ENCODE results near the gene PCDHAC1. TPM values are rescaled to one million over a fixed set of nuclear protein-coding genes. Genes with fewer than 3 reads are reported as not detected.

The PCDHAC1 gene
- total RNA-seq, 2 experiments from 2014 or later: not detected

GRCh38 chr5:140926443-140927227 lies 536 bp downstream of the PCDHAC1 start:
- ChIA-PET POLR2A (interaction anchor here (0.6 kb wide), 1 partner anchor 8 kb away, joined by 3 read pairs; no protein-coding TSS in a partner anchor), CTCF (interaction anchor here (0.9 to 1.8 kb wide), 6 partner anchors 10 to 91 kb away, joined by 3 to 5 read pairs (median 3); no protein-coding TSS in a partner anchor)
- peak; percentile 70 for DNase-seq
- Mint-ChIP-seq H3K9me3 (ENCODE audit: low read depth) (no peaks in the 10 kb centered on the region), H3K4me1 (peaks cover 7% of the 10 kb centered on the region), H3K27ac (no peak overlapping the region), H3K4me3 (peak overlapping the region; percentile 40), H3K27me3 (peaks cover 51% of the 10 kb centered on the region), H3K36me3 (ENCODE audit: low read depth) (peaks cover 2% of the 10 kb centered on the region)
- intact Hi-C loops (cut with DNase I, micrococcal nuclease): loop anchor here (1.0 to 5.0 kb wide), 2 partner anchors 49 to 115 kb away; partner anchors contain the start of gene PCDHA12 (in 1 of the 2)
- peak; percentile 55 for ATAC-seq

GRCh38 chr5:140927228-140927573 lies 1.1 kb downstream of the PCDHAC1 start:
- no peaks in the 10 kb centered on the region for H3K9me3 Mint-ChIP-seq (ENCODE audit: low read depth)
- peaks cover 7% of the 10 kb centered on the region for H3K4me1 Mint-ChIP-seq
- ATAC-seq (no peak), DNase-seq (no peak)
- H3K27ac Mint-ChIP-seq: no peak overlapping the region
- intact Hi-C loops (cut with DNase I, micrococcal nuclease): loop anchor here in 1 of 2 experiments (5.0 kb wide), 1 partner anchor 50 kb away; the partner anchor contains the start of gene PCDHA12
- POLR2A ChIA-PET: interaction anchor here (0.6 kb wide), 1 partner anchor 8 kb away, joined by 3 read pairs; no protein-coding TSS in a partner anchor
- peaks cover 48% of the 10 kb centered on the region for H3K27me3 Mint-ChIP-seq
- peaks cover 2% of the 10 kb centered on the region for H3K36me3 Mint-ChIP-seq (ENCODE audit: low read depth)
- H3K4me3 Mint-ChIP-seq: peak overlapping the region; percentile 40
- CTCF ChIA-PET: interaction anchor here (1.0 to 1.8 kb wide), 4 partner anchors 9 to 91 kb away, joined by 3 to 5 read pairs (median 4); no protein-coding TSS in a partner anchor

GRCh38 chr5:140934964-140935606 lies 9.0 kb downstream of the PCDHAC1 start:
- Mint-ChIP-seq H3K27ac (no peak overlapping the region), H3K9me3 (ENCODE audit: low read depth) (no peaks in the 10 kb centered on the region), H3K4me3 (no peak overlapping the region), H3K4me1 (no peaks in the 10 kb centered on the region), H3K27me3 (peaks cover 7% of the 10 kb centered on the region), H3K36me3 (ENCODE audit: low read depth) (no peaks in the 10 kb centered on the region)
- ChIA-PET CTCF (no interaction called here), POLR2A (interaction anchor here (0.8 kb wide), 1 partner anchor 8 kb away, joined by 3 read pairs; no protein-coding TSS in a partner anchor)
- DNase-seq (no peak), ATAC-seq (no peak)
- intact Hi-C loops (cut with DNase I, micrococcal nuclease): no loop called here

GRCh38 chr5:140946578-140946977 lies 20.5 kb downstream of the PCDHAC1 start:
- Mint-ChIP-seq H3K9me3 (ENCODE audit: low read depth) (peaks cover 8% of the 10 kb centered on the region), H3K27me3 (peaks cover 5% of the 10 kb centered on the region), H3K4me3 (no peak overlapping the region), H3K4me1 (no peaks in the 10 kb centered on the region), H3K27ac (no peak overlapping the region), H3K36me3 (ENCODE audit: low read depth) (no peaks in the 10 kb centered on the region)
- CTCF ChIA-PET: no interaction called here
- intact Hi-C loops (cut with DNase I, micrococcal nuclease): no loop called here
- ATAC-seq: no peak
- POLR2A ChIA-PET: no interaction called here
- DNase-seq: no peak

- H3K36me3 Mint-ChIP-seq (ENCODE audit: low read depth): no peaks in the 10 kb centered on the region
- peaks cover 5% of the 10 kb centered on the region for H3K27me3 Mint-ChIP-seq
- ATAC-seq: no peak
- H3K4me1 Mint-ChIP-seq: no peaks in the 10 kb centered on the region
- DNase-seq: no peak
- H3K27ac Mint-ChIP-seq: no peak overlapping the region
- ChIA-PET CTCF (no interaction called here), POLR2A (no interaction called here)
- H3K4me3 Mint-ChIP-seq: no peak overlapping the region
- intact Hi-C loops (cut with DNase I, micrococcal nuclease): no loop called here
- peaks cover under 1% of the 10 kb centered on the region for H3K9me3 Mint-ChIP-seq (ENCODE audit: low read depth)
These were observed 25.5 kb downstream of the PCDHAC1 start for GRCh38 chr5:140951636-140952035.

GRCh38 chr5:140953234-140953633 lies 27.1 kb downstream of the PCDHAC1 start:
- Mint-ChIP-seq H3K27ac (no peak overlapping the region), H3K27me3 (peaks cover 5% of the 10 kb centered on the region), H3K4me1 (no peaks in the 10 kb centered on the region), H3K4me3 (no peak overlapping the region), H3K36me3 (ENCODE audit: low read depth) (no peaks in the 10 kb centered on the region), H3K9me3 (ENCODE audit: low read depth) (no peaks in the 10 kb centered on the region)
- ATAC-seq (no peak), DNase-seq (no peak)
- ChIA-PET CTCF (no interaction called here), POLR2A (no interaction called here)
- intact Hi-C loops (cut with DNase I, micrococcal nuclease): no loop called here

GRCh38 chr5:140962190-140962589 lies 36.1 kb downstream of the PCDHAC1 start:
- Mint-ChIP-seq H3K4me1 (no peaks in the 10 kb centered on the region), H3K27ac (no peak overlapping the region), H3K27me3 (peaks cover 29% of the 10 kb centered on the region), H3K9me3 (ENCODE audit: low read depth) (no peaks in the 10 kb centered on the region), H3K4me3 (no peak overlapping the region), H3K36me3 (ENCODE audit: low read depth) (no peaks in the 10 kb centered on the region)
- CTCF ChIA-PET: no interaction called here
- POLR2A ChIA-PET: no interaction called here
- intact Hi-C loops (cut with DNase I, micrococcal nuclease): no loop called here
- DNase-seq (no peak), ATAC-seq (no peak)

- DNase-seq (no peak), ATAC-seq (no peak)
- H3K36me3 Mint-ChIP-seq (ENCODE audit: low read depth): no peaks in the 10 kb centered on the region
- intact Hi-C loops (cut with DNase I, micrococcal nuclease): no loop called here
- H3K9me3 Mint-ChIP-seq (ENCODE audit: low read depth): no peaks in the 10 kb centered on the region
- ChIA-PET CTCF (interaction anchor here (1.2 kb wide), 1 partner anchor 175 kb away, joined by 3 read pairs; no protein-coding TSS in a partner anchor), POLR2A (no interaction called here)
- no peak overlapping the region for H3K4me3 Mint-ChIP-seq
- peaks cover 38% of the 10 kb centered on the region for H3K27me3 Mint-ChIP-seq
- H3K4me1 Mint-ChIP-seq: no peaks in the 10 kb centered on the region
- no peak overlapping the region for H3K27ac Mint-ChIP-seq
These were observed 38.3 kb downstream of the PCDHAC1 start for GRCh38 chr5:140964356-140964755.

GRCh38 chr5:140965905-140966292 lies 39.8 kb downstream of the PCDHAC1 start:
- H3K4me1 Mint-ChIP-seq: no peaks in the 10 kb centered on the region
- CTCF ChIA-PET: no interaction called here

GRCh38 chr5:140966293-140967225 lies 40.5 kb downstream of the PCDHAC1 start, which contains the start of gene PCDHAC2:
Gene PCDHAC2, plus strand, starts transcription at chr5:140966476. Its CDS starts 291 bp downstream, at chr5:140966767.
- H3K36me3 Mint-ChIP-seq (ENCODE audit: low read depth): no peaks in the 10 kb centered on the region
- intact Hi-C loops (cut with DNase I, micrococcal nuclease): no loop called here
- H3K27ac Mint-ChIP-seq: no peak within 1 kb of the TSS
- peak within 1 kb of the TSS; percentile 10 for H3K4me3 Mint-ChIP-seq
- H3K4me1 Mint-ChIP-seq: no peaks in the 10 kb centered on the region
- H3K9me3 Mint-ChIP-seq (ENCODE audit: low read depth): no peaks in the 10 kb centered on the region
- H3K27me3 Mint-ChIP-seq: peaks cover 36% of the 10 kb centered on the region
- no peak for ATAC-seq
- CTCF ChIA-PET: interaction anchor here (0.7 kb wide), 1 partner anchor 62 kb away, joined by 3 read pairs; no protein-coding TSS in a partner anchor
- POLR2A ChIA-PET: no interaction called here
- peak; percentile 6 for DNase-seq

More at GRCh38 chr5:140965905-140966292, 39.8 kb downstream of the PCDHAC1 start:
- H3K27ac Mint-ChIP-seq: no peak overlapping the region
- no peaks in the 10 kb centered on the region for H3K36me3 Mint-ChIP-seq (ENCODE audit: low read depth)
- peaks cover 38% of the 10 kb centered on the region for H3K27me3 Mint-ChIP-seq
- H3K4me3 Mint-ChIP-seq: peak overlapping the region; percentile 10
- no peak for ATAC-seq
- POLR2A ChIA-PET: no interaction called here
- intact Hi-C loops (cut with DNase I, micrococcal nuclease): no loop called here
- no peaks in the 10 kb centered on the region for H3K9me3 Mint-ChIP-seq (ENCODE audit: low read depth)
- no peak for DNase-seq
